HL-60 (cell line): ENCODE measurements around the gene HDAC8.

Source experiments
- POLR2AphosphoS5 ChIP-seq: IDR thresholded peaks from 2 replicates; pipeline ENCODE4 v1.6.1; 2012; ENCODE audit warnings: low read depth
- TF ChIP-seq, protein P1 (sequence below): IDR thresholded peaks from one replicate; pipeline ENCODE4 v1.5.1; 2011; ENCODE audit warnings: low read length, control low read depth, inconsistent platforms; ENCODE audit not compliant: insufficient read depth
- TF ChIP-seq, protein P2 (sequence below): IDR thresholded peaks from 2 replicates; pipeline ENCODE4 v1.6.1; 2012; ENCODE audit warnings: low read depth; ENCODE audit not compliant: insufficient replicate concordance

DNA sequence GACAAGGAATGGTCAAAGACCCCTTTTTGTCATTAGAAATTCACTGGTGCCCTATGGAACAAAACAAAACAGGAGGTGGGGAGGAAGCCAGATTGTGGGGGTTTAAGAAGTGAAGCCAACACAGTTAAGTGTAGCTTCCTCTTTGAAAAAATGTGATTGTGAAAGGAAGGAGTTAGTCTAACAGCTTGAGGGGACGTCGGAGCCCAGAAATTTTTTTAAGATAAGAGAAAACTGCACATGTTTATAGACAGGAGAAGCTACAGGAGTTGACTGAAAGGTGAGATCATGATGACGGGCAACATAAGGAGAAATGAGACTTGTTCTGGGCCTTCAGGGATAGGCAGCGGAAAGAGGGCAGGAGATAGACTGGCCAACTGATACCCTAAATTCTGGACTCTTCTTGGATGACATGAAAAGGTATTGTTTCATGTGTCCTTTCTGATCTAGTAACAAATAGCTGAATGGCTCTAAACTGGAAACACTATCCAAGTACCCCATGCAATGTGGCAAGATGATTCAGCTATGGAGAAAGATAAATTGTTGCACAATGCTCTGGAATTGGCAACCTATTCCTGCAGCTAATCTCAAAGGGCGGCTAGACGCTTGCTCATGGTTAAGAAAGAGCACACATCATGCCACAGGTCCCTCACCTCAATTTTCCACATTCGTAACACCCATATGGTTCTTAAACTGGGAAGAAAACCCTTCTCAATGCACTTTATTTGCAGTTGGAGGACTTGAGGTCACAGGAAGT lies 3.7 kb upstream of the HDAC8 start:
- TF ChIP-seq, protein P1, sequence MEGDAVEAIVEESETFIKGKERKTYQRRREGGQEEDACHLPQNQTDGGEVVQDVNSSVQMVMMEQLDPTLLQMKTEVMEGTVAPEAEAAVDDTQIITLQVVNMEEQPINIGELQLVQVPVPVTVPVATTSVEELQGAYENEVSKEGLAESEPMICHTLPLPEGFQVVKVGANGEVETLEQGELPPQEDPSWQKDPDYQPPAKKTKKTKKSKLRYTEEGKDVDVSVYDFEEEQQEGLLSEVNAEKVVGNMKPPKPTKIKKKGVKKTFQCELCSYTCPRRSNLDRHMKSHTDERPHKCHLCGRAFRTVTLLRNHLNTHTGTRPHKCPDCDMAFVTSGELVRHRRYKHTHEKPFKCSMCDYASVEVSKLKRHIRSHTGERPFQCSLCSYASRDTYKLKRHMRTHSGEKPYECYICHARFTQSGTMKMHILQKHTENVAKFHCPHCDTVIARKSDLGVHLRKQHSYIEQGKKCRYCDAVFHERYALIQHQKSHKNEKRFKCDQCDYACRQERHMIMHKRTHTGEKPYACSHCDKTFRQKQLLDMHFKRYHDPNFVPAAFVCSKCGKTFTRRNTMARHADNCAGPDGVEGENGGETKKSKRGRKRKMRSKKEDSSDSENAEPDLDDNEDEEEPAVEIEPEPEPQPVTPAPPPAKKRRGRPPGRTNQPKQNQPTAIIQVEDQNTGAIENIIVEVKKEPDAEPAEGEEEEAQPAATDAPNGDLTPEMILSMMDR = no peak
- TF ChIP-seq, protein P2, sequence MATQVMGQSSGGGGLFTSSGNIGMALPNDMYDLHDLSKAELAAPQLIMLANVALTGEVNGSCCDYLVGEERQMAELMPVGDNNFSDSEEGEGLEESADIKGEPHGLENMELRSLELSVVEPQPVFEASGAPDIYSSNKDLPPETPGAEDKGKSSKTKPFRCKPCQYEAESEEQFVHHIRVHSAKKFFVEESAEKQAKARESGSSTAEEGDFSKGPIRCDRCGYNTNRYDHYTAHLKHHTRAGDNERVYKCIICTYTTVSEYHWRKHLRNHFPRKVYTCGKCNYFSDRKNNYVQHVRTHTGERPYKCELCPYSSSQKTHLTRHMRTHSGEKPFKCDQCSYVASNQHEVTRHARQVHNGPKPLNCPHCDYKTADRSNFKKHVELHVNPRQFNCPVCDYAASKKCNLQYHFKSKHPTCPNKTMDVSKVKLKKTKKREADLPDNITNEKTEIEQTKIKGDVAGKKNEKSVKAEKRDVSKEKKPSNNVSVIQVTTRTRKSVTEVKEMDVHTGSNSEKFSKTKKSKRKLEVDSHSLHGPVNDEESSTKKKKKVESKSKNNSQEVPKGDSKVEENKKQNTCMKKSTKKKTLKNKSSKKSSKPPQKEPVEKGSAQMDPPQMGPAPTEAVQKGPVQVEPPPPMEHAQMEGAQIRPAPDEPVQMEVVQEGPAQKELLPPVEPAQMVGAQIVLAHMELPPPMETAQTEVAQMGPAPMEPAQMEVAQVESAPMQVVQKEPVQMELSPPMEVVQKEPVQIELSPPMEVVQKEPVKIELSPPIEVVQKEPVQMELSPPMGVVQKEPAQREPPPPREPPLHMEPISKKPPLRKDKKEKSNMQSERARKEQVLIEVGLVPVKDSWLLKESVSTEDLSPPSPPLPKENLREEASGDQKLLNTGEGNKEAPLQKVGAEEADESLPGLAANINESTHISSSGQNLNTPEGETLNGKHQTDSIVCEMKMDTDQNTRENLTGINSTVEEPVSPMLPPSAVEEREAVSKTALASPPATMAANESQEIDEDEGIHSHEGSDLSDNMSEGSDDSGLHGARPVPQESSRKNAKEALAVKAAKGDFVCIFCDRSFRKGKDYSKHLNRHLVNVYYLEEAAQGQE = no peak
- no peak for TF ChIP-seq POLR2AphosphoS5
